ENCODE results near the gene TRIM31.
"Not testable (repeated sequence)": the region's sequence is repeated elsewhere in the genome, so short reads cannot be mapped to it uniquely, and the experiment has no call there.

The TRIM31 gene

DNA sequence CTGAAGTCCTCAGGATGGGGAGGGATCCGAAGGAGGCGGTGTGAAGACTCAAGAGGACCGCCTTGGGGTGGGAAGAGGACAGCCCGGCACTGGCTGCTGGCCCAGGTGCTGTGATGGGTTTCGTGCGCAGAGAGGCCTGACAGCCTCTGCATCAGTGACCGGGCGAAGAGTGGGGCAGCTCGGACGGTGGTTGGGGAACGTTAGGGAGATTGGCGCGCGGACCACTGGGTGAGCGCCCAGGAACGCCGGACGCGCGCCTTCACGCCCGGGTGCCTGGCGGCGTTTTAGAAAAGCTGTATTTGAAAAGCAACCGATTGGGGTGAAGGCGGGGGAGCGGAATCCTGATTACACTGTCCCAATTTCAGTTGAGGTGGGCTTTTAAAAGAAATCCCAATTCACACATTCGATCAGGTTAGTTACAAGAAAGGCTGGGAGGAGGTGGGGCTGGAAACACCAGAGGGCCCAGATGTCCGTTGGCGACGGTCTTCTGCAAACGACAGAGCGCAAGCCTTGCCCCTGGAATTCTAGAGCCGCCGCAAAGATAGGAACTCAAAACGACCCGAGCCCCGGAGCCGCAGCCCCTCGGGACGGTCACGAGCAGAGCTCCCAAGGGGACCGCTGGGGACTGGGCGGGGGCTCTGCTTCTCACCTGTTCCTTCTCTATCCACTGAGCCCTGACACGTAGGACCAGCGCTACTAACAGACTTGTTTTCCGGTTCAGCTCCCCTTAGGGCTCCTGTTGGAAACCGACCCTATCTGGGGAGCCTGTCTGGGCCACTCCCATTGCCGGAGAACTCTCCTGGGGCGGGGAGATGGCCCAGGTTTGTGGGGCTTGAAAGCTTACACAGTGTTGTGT is 14.6 kb upstream of the TRIM31 start:
- no peaks in the 10 kb centered on the region for H3K4me1 ChIP-seq (ENCODE audit: control insufficient read depth, low read depth, low read length)
- H3K9ac ChIP-seq (ENCODE audit: low read length), result no peak overlapping the region
- H3K27me3 ChIP-seq (ENCODE audit: control insufficient read depth, insufficient read depth, low read length), result peaks cover 75% of the 10 kb centered on the region
- H3K36me3 ChIP-seq (ENCODE audit: control insufficient read depth, low read depth, low read length), result no peaks in the 10 kb centered on the region
- no peak overlapping the region for H3K27ac ChIP-seq (ENCODE audit: low read length)
- H3K4me3 ChIP-seq (ENCODE audit: low read length), result peak overlapping the region; percentile 55
- no peaks in the 10 kb centered on the region for H3K9me3 ChIP-seq (ENCODE audit: control insufficient read depth, low read depth, low read length)

DNA sequence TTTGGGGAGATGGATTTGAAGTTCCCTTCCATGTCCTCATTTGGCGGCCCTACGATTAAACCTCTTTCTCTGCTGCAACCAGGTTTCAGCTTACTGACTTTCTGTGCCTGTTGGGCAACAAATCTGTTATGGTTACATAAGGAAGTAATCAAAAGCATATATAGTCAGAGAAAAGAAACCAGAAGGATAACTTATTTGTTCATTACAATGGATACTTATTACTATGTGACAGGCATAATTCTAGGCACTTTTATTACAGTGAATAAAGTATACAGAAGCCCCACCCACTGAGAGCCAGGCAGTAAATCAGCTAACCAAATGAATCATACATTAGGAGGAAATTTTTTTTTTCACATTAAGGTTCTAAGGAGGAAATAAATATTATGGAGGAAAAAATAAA is 9.6 kb upstream of the TRIM31 start:
- Histone ChIP-seq H3K9me3 (ENCODE audit: control insufficient read depth, low read depth, low read length) (no peaks in the 10 kb centered on the region), H3K9ac (ENCODE audit: low read length) (no peak overlapping the region), H3K4me1 (ENCODE audit: control insufficient read depth, low read depth, low read length) (no peaks in the 10 kb centered on the region), H3K27me3 (ENCODE audit: control insufficient read depth, insufficient read depth, low read length) (peaks cover 25% of the 10 kb centered on the region), H3K36me3 (ENCODE audit: control insufficient read depth, low read depth, low read length) (no peaks in the 10 kb centered on the region), H3K4me3 (ENCODE audit: low read length) (no peak overlapping the region), H3K27ac (ENCODE audit: low read length) (no peak overlapping the region)

DNA sequence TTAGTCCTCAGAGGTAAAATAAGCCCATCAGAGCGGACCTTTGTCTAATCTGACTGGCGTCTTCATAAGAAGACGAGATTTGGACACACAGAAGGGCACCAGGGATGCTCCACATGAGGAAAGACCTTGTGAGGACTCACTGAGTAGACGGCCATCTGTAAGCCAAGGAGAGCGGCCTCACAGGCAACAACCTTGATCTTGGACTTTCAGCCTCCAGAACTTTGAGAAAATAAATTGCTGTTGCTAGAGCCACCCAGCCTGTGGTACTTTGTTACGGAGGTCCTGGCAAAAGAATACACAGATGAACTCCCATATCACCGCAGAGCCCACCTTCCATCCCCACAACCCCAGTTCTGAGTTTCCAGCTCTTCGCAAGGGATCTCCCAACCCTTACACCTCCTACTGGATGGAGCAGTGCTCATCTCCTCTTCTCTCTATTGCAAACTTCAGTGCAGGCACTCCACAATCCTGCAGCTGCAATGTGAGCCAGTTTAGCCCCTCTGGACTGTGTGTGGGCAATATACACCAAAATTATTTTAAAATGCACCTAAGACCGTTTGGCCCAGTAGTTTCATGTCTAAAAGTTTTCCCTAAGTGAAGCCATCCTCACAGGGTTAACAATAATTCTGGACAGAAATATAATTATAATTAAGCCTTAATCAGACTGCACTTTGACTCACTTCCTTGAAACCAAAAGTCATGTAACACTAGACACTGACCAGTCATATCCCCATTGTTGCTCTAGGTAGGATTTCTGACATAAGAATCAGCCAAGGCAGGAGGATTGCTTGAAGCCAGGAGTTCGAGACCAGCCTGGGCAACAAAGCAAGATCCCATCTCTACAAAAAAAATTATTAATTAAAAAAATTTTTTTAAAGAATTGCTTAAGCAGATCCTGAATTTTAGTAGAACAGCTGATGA is 8.8 kb upstream of the TRIM31 start:
- Histone ChIP-seq H3K9me3 (ENCODE audit: control insufficient read depth, low read depth, low read length) (no peaks in the 10 kb centered on the region), H3K9ac (ENCODE audit: low read length) (no peak overlapping the region), H3K27me3 (ENCODE audit: control insufficient read depth, insufficient read depth, low read length) (peaks cover 17% of the 10 kb centered on the region), H3K27ac (ENCODE audit: low read length) (no peak overlapping the region), H3K4me1 (ENCODE audit: control insufficient read depth, low read depth, low read length) (no peaks in the 10 kb centered on the region), H3K4me3 (ENCODE audit: low read length) (no peak overlapping the region), H3K36me3 (ENCODE audit: control insufficient read depth, low read depth, low read length) (no peaks in the 10 kb centered on the region)

DNA sequence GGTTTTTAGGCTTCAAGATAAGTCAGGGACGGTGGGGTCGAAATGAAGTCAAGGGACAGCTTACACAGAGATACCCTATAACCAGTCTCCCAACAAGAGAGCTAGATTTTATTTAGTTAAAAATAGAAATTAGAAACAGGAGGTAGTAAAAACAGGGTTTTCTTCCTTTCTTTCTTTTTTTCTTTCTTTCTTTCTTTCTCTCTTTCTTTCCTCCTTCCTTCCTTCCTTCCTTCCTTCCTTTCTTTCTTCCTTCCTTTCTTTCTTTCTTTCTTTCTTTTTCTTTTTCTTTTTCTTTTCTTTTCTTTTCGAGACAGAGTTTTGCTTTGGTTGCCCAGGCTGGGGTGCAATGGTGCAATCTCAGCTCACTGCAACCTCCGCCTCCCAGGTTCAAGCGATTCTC is 5.8 kb upstream of the TRIM31 start:
- not testable (repeated sequence) for H3K9ac ChIP-seq (ENCODE audit: low read length); H3K9me3 ChIP-seq (ENCODE audit: control insufficient read depth, low read depth, low read length); H3K36me3 ChIP-seq (ENCODE audit: control insufficient read depth, low read depth, low read length); H3K4me3 ChIP-seq (ENCODE audit: low read length); H3K27ac ChIP-seq (ENCODE audit: low read length); H3K4me1 ChIP-seq (ENCODE audit: control insufficient read depth, low read depth, low read length)
- peaks cover 14% of the 10 kb centered on the region for H3K27me3 ChIP-seq (ENCODE audit: control insufficient read depth, insufficient read depth, low read length)

DNA sequence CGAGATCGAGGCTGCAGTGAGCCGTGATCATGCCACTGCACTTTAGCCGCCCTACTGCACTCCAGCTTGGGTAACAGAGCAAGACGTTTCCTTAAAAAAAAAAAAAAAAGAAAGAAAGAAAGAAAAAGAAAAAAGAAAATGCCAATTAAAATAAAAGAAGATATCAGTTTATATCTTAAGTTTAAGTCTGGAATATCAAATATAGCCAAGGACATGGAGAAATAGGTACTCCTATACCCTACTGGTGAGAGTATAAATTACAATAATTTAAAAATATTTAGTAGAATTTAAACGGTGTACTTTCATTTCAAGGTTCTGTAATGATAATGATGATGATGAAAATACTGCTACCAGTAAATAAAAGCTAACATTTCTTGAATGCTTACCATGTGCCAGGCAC is 3.8 kb upstream of the TRIM31 start:
- no peaks in the 10 kb centered on the region for H3K9me3 ChIP-seq (ENCODE audit: control insufficient read depth, low read depth, low read length)
- no peak overlapping the region for H3K4me3 ChIP-seq (ENCODE audit: low read length)
- no peak overlapping the region for H3K9ac ChIP-seq (ENCODE audit: low read length)
- no peaks in the 10 kb centered on the region for H3K4me1 ChIP-seq (ENCODE audit: control insufficient read depth, low read depth, low read length)
- H3K36me3 ChIP-seq (ENCODE audit: control insufficient read depth, low read depth, low read length), result no peaks in the 10 kb centered on the region
- no peak overlapping the region for H3K27ac ChIP-seq (ENCODE audit: low read length)
- peaks cover 27% of the 10 kb centered on the region for H3K27me3 ChIP-seq (ENCODE audit: control insufficient read depth, insufficient read depth, low read length)

DNA sequence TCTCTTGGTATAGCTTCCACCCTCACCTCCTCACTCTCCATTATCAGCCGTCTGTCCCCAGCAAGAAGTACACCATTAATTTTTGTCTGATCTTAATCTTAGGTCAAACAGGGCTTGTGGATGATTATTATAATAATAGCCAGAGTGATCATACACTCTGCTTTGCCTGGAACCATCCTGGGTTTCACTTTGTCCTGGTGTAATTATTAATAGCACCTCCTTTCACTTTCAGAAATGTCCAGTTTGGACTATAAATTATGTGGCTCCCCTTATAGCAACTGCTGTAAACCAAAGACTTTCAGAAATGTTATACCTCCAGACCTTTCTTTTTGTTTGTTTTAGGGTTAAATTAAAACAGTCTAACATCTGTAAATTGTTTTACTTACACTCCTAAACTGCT is 951 bp upstream of the TRIM31 start:
- no peak overlapping the region for H3K9ac ChIP-seq (ENCODE audit: low read length)

DNA sequence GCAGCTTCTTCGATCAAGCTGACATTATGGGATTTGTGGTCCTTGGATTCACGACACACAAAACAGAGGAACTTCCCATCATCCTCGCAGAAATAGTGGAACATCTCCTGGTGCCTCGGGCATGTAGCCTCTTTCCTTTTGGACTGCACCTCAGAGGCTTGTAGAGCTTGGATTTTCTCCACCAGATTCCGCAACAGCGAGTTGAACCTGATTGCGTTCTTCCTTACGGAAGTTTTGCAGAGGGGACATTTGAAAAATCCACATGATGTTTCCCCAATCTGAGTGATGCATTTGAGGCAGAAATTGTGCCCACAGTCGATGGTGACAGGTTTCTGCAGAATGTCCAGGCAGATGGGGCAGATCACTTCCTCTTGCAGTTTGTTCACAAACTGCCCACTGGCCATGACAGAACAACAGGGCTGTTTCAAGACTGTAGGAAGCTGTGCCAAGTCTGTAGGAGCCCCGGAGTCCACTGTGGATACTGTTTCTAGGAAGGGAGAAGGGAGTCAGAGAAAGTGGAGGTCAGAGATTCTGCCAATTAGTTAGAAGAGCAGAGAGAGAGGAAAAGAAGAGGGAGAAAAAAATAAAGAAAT is 392 bp downstream of the TRIM31 start:
- no peak overlapping the region for H3K27ac ChIP-seq (ENCODE audit: low read length)
- no peaks in the 10 kb centered on the region for H3K4me1 ChIP-seq (ENCODE audit: control insufficient read depth, low read depth, low read length)
- no peaks in the 10 kb centered on the region for H3K36me3 ChIP-seq (ENCODE audit: control insufficient read depth, low read depth, low read length)
- H3K9ac ChIP-seq (ENCODE audit: low read length), result no peak overlapping the region
- no peaks in the 10 kb centered on the region for H3K9me3 ChIP-seq (ENCODE audit: control insufficient read depth, low read depth, low read length)
- H3K4me3 ChIP-seq (ENCODE audit: low read length), result no peak overlapping the region
- H3K27me3 ChIP-seq (ENCODE audit: control insufficient read depth, insufficient read depth, low read length), result peaks cover 27% of the 10 kb centered on the region

More for the DNA sequence above, 951 bp upstream of the TRIM31 start:
- H3K27ac ChIP-seq (ENCODE audit: low read length), result no peak overlapping the region
- no peaks in the 10 kb centered on the region for H3K9me3 ChIP-seq (ENCODE audit: control insufficient read depth, low read depth, low read length)
- no peaks in the 10 kb centered on the region for H3K4me1 ChIP-seq (ENCODE audit: control insufficient read depth, low read depth, low read length)
- H3K4me3 ChIP-seq (ENCODE audit: low read length), result no peak overlapping the region
- peaks cover 27% of the 10 kb centered on the region for H3K27me3 ChIP-seq (ENCODE audit: control insufficient read depth, insufficient read depth, low read length)
- no peaks in the 10 kb centered on the region for H3K36me3 ChIP-seq (ENCODE audit: control insufficient read depth, low read depth, low read length)

DNA sequence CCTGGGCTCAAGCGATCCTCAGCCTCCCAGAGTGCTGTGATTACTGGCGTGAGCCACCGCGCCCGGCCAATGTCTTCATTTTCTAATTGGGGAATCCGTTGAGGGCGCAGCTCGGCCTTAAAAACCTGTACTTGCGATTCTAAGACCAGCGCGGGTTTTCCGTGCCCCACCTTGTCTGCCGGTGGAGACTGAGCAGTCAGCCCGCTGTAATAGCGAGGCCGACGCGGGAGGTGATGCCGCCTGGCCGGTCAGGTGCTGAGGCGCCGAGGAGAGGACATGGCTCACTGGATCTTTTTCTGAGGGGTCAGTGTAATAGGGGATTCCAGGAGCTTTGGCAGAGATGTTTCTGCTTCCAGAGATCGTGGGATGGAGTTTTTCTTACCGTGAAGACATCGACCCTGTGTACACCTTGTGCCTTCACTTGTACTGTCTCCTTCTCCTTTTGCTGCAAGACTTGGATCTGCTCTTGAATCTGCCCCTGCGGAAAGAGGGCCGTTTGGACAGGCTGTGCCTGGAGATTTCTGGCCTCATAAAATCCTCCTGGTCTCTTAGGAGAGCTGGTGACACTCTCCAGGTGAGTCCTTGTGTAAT is 1.5 kb downstream of the TRIM31 start:
- no peaks in the 10 kb centered on the region for H3K4me1 ChIP-seq (ENCODE audit: control insufficient read depth, low read depth, low read length)
- H3K4me3 ChIP-seq (ENCODE audit: low read length), result no peak overlapping the region
- H3K27me3 ChIP-seq (ENCODE audit: control insufficient read depth, insufficient read depth, low read length), result peaks cover 27% of the 10 kb centered on the region

DNA sequence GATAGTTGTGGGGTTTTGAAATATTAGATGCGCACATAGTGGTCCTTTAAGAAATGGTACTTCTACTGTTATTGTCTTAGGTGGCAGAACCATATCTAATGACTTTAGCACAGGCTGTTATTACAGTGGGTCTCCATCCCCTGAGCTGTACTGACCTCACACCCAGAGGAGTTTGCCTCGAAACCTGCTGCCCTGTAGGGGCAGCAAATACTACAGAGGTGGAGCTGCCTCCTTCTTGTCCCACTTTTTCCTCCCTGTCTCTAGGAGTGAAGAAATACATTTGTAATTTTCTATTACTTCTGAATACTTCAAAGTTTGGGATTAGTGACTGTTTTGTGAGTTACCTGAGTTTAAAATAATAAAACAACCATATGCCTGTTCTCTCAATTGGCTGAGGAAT is 8.2 kb downstream of the TRIM31 start:
- Histone ChIP-seq H3K9me3 (ENCODE audit: control insufficient read depth, low read depth, low read length) (no peaks in the 10 kb centered on the region), H3K9ac (ENCODE audit: low read length) (no peak overlapping the region), H3K27ac (ENCODE audit: low read length) (no peak overlapping the region), H3K4me3 (ENCODE audit: low read length) (no peak overlapping the region), H3K36me3 (ENCODE audit: control insufficient read depth, low read depth, low read length) (no peaks in the 10 kb centered on the region), H3K27me3 (ENCODE audit: control insufficient read depth, insufficient read depth, low read length) (peaks cover 55% of the 10 kb centered on the region), H3K4me1 (ENCODE audit: control insufficient read depth, low read depth, low read length) (peaks cover 16% of the 10 kb centered on the region)

More for the DNA sequence above, 1.5 kb downstream of the TRIM31 start:
- no peak overlapping the region for H3K27ac ChIP-seq (ENCODE audit: low read length)
- no peaks in the 10 kb centered on the region for H3K9me3 ChIP-seq (ENCODE audit: control insufficient read depth, low read depth, low read length)
- no peak overlapping the region for H3K9ac ChIP-seq (ENCODE audit: low read length)
- no peaks in the 10 kb centered on the region for H3K36me3 ChIP-seq (ENCODE audit: control insufficient read depth, low read depth, low read length)

DNA sequence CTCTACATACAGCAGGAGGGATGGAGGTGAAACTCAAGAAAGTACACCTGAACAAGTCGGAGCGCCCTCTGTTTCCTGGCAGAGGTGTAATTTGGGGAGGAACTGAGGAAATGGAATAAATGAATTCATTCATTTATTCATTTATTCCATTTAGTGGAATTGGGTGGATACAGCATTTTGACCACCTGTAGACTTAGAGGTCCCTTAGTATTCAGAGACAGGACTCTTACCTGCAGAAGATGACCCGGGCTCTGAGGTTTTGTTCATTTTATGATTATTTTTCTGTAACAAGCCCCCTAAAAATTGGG is 9.1 kb downstream of the TRIM31 start:
- no peak overlapping the region for H3K27ac ChIP-seq (ENCODE audit: low read length)
- peaks cover 63% of the 10 kb centered on the region for H3K27me3 ChIP-seq (ENCODE audit: control insufficient read depth, insufficient read depth, low read length)
- H3K4me3 ChIP-seq (ENCODE audit: low read length), result peak overlapping the region; percentile 33
- no peak overlapping the region for H3K9ac ChIP-seq (ENCODE audit: low read length)
- H3K4me1 ChIP-seq (ENCODE audit: control insufficient read depth, low read depth, low read length), result peaks cover 17% of the 10 kb centered on the region
- no peaks in the 10 kb centered on the region for H3K9me3 ChIP-seq (ENCODE audit: control insufficient read depth, low read depth, low read length)
- no peaks in the 10 kb centered on the region for H3K36me3 ChIP-seq (ENCODE audit: control insufficient read depth, low read depth, low read length)
